GM19372 (cell line): ENCODE measurements around the gene MICAL3.
"Not testable (repeated sequence)": the region's sequence is repeated elsewhere in the genome, so short reads cannot be mapped to it uniquely, and the experiment has no call there.

Source experiments
- ATAC-seq: cut with Tn5 transposase; IDR thresholded peaks from one replicate; pipeline ENCODE4 v1.9.1; 2021; ENCODE audit warnings: mild to moderate bottlenecking, low read depth, moderate library complexity; ENCODE audit not compliant: unreplicated experiment

The MICAL3 gene

GRCh38 chr22:18000441-18001039 is 23.8 kb downstream of the MICAL3 start:
- no peak for ATAC-seq

DNA sequence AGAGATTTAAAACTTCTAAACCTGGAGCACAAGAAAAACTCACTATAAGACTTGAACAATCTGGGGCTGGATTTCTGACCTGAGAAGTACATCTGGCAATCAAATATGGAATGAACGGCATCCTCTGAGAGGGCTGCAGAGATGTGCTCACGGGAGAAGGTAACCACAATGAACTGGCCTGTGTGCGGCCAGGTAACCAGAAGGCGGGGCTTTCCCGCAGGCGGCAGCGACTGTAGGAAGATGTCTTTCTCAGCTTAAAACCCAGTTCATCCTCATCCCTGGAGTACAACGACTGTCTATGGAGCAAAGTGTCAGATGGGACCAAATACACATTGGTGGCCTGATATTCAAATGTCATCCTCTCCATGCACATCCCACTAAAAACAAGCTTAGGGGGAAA is 24.5 kb downstream of the MICAL3 start:
- no peak for ATAC-seq

DNA sequence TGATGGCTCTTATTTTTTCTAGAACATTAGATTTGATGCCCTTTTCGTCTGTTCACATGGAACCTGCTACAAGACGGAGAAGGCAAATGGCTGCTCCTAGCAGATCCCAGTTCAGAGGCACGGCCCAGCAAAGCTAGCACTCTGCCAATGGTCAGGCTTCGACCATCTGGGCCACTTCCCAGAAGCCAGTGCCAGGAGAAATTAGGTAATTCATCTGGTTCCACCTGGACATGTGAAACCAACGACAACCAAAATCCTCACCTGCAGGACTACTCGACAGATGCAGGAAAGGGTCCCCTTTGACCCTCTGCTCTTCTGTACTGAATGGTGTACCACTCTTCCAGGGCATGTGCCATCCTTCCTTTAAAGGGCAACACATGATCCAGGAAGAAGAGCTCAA is 25.4 kb downstream of the MICAL3 start:
- ATAC-seq: no peak

DNA sequence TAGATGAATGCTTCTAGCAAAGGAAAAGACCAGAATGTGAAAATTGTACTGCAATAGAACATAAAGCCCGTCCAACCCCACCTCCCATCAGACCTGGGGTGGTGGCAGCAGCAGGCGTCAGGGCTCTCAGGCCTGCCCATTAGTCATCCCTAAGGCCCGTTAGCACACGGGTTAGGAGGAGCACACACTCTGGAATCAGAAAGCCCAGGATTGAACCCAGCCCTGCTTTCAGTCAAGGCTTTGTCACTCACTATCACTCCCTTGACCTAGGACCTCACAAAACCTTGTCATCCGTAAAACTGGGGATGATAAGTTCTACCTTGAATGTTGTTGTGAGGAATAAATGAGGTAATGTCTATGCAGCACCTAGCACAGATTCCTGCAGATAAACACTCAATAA is 26.9 kb downstream of the MICAL3 start:
- ATAC-seq: no peak

DNA sequence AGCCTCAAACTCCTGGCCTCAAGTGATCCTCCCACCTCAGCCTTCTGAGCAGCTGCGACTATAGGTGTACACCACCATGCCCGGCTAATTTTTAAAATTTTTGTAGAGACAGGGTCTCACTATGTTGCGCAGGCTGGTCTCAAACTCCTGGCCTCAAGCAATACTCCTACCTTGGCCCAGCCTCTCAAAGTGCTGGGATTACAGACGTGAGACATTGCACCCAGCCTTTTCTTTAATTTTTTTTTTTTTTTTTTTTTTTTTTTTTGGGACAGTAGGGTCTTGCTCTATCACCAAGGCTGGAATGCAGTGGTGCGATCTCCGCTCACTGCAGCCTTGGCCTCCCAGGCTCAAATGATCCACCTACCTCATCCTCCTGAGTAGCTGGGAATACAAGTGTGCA is 29.1 kb downstream of the MICAL3 start:
- ATAC-seq: not testable (repeated sequence)

- ATAC-seq: no peak
Observed at GRCh38 chr22:17994424-17995108, 29.8 kb downstream of the MICAL3 start.

- ATAC-seq: not testable (repeated sequence)
Observed at GRCh38 chr22:17992976-17993375, 31.4 kb downstream of the MICAL3 start.

GRCh38 chr22:17991992-17992391 is 32.4 kb downstream of the MICAL3 start:
- not testable (repeated sequence) for ATAC-seq

GRCh38 chr22:17990942-17991341 is 33.4 kb downstream of the MICAL3 start:
- no peak for ATAC-seq

GRCh38 chr22:17990147-17990546 is 34.2 kb downstream of the MICAL3 start:
- no peak for ATAC-seq

GRCh38 chr22:17988800-17989513 is 35.4 kb downstream of the MICAL3 start:
- no peak for ATAC-seq

GRCh38 chr22:17985606-17986005 is 38.8 kb downstream of the MICAL3 start:
- ATAC-seq: no peak

- ATAC-seq: not testable (repeated sequence)
Observed at GRCh38 chr22:17985071-17985470, 39.3 kb downstream of the MICAL3 start.

DNA sequence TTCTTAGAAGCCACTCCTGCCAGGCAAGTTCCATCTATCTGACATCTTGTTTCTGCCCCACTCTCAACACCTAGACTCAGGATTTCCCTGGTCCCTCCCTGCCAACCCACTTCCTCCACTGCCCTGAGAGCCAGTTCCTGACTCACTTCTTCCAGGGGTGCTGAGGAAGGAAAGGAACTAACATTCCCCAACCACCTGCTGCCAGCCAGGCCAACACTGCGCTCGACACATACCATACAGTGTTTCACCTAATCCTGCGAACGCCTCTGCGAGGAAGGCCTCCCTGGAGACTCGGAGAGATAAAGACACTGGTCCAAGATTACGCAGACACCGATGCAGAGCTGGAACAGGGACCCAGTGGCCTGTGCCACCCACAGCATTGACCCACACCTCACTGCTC is 40.2 kb downstream of the MICAL3 start:
- ATAC-seq: no peak

- no peak for ATAC-seq
Observed at GRCh38 chr22:17982572-17983141, 41.7 kb downstream of the MICAL3 start.

- ATAC-seq: no peak
Observed at GRCh38 chr22:17981497-17981896, 42.9 kb downstream of the MICAL3 start.

- no peak for ATAC-seq
Observed at GRCh38 chr22:17980638-17981051, 43.7 kb downstream of the MICAL3 start.

GRCh38 chr22:17980015-17980590 is 44.3 kb downstream of the MICAL3 start:
- ATAC-seq: no peak

DNA sequence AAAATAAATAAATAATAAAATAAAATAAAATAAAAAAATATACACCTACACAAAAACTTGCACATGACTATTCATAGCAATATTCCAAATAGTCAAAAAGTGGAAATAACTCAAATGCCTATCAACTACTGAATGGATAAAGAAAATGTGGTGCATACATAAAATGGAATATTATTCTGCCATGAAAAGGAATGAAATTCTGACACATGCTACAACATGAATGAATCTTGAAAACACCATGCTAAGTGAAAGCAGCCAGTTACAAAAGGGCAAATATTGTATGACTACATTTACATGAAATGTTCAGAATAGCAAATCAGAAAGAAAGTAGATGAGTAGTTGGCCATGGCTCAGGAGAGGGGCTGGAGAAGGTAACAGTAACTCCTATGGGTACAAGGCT is 46.3 kb downstream of the MICAL3 start:
- no peak for ATAC-seq

GRCh38 chr22:17977371-17977770 is 47.0 kb downstream of the MICAL3 start:
- ATAC-seq: no peak

- ATAC-seq: no peak
Observed at GRCh38 chr22:17976121-17976520, 48.2 kb downstream of the MICAL3 start.
